Measurements from ENCODE around the gene OR12D3. TPM values are rescaled to one million over a fixed set of nuclear protein-coding genes. Genes with fewer than 3 reads are reported as not detected.
"Not testable (repeated sequence)": the region's sequence is repeated elsewhere in the genome, so short reads cannot be mapped to it uniquely, and the experiment has no call there.

Gene OR12D3
- total RNA-seq, 1 donor from 2014 or later: not detected

DNA sequence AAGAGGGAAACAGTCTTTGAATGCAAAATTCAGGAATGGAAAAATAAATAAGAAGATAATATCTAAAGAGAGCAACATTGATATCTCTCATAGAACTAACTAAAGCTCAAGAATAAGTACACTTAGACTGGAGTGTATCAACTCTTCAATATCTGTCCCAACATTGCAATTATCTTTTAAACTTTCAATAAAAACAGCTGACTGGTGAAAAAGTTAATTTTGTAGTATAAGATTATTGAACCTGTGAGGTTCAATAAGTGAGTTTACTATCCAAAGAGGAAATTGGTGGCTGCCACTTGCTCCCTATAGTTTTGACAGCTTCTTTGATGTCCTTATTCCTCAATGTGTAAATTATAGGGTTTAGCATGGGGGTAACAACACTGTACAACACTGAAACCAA, 20.1 kb downstream of the OR12D3 start:
- Mint-ChIP-seq H3K27me3 (peaks cover 10% of the 10 kb centered on the region), H3K36me3 (no peaks in the 10 kb centered on the region), H3K27ac (no peak overlapping the region), H3K9me3 (no peaks in the 10 kb centered on the region), H3K4me3 (no peak overlapping the region), H3K4me1 (ENCODE audit: unreplicated experiment) (no peaks in the 10 kb centered on the region)
- no peak for TF ChIP-seq CTCF (conservative IDR thresholded peaks at IDR 0.05)
- no peak for DNase-seq (ENCODE audit: extremely low spot score, unreplicated experiment)

DNA sequence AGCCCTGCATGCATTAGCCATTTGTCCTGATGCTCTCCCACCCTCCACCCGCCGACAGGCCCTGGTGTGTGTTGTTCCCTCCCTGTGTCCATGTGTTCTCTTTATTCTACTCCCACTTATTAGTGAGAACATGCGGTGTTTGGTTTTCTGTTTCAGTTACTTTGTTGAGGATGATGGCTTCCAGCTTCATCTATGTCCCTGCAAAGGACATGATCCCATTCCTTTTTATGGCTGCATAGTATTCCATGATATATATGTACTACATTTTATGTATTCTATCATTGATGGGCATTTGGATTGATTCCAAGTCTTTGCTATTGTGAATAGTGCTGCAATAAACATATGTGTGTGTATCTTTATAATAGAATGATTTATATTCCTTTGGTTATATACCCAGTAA, 25.7 kb downstream of the OR12D3 start:
- H3K4me3 Mint-ChIP-seq; H3K27ac Mint-ChIP-seq; DNase-seq (ENCODE audit: extremely low spot score, unreplicated experiment); H3K36me3 Mint-ChIP-seq; H3K9me3 Mint-ChIP-seq; H3K4me1 Mint-ChIP-seq (ENCODE audit: unreplicated experiment): not testable (repeated sequence)
- peaks cover 14% of the 10 kb centered on the region for H3K27me3 Mint-ChIP-seq

DNA sequence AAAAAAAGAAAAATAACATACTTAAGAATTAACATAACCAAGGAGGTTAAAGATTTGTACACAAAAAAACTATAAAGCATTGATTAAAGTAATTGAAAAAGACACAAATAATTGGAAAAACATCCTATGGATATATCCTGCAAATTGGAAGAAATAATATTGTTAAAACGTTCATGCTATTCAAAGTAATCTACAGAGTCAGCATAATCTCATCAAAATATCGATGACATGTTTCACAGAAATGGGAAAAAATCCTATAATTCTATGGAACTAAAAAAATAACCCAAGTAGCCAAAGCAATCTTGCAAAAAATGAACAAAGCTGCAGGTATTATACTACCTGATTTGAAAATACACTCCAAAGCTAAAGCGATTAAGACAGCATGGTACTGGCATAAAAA, 29.7 kb downstream of the OR12D3 start:
- H3K4me1 Mint-ChIP-seq (ENCODE audit: unreplicated experiment): no peaks in the 10 kb centered on the region
- H3K9me3 Mint-ChIP-seq: no peaks in the 10 kb centered on the region
- H3K27ac Mint-ChIP-seq: no peak overlapping the region
- TF ChIP-seq CTCF (conservative IDR thresholded peaks at IDR 0.05): no peak
- H3K27me3 Mint-ChIP-seq: peaks cover 13% of the 10 kb centered on the region
- no peak overlapping the region for H3K4me3 Mint-ChIP-seq
- no peak for DNase-seq (ENCODE audit: extremely low spot score, unreplicated experiment)
- H3K36me3 Mint-ChIP-seq: no peaks in the 10 kb centered on the region

- Mint-ChIP-seq H3K36me3 (no peaks in the 10 kb centered on the region), H3K4me1 (ENCODE audit: unreplicated experiment) (no peaks in the 10 kb centered on the region), H3K9me3 (no peaks in the 10 kb centered on the region), H3K4me3 (no peak overlapping the region), H3K27ac (no peak overlapping the region), H3K27me3 (peaks cover 18% of the 10 kb centered on the region)
- TF ChIP-seq CTCF (conservative IDR thresholded peaks at IDR 0.05): no peak
- no peak for DNase-seq (ENCODE audit: extremely low spot score, unreplicated experiment)
These were observed 38.8 kb downstream of the OR12D3 start for GRCh38 chr6:29336269-29336668.

DNA sequence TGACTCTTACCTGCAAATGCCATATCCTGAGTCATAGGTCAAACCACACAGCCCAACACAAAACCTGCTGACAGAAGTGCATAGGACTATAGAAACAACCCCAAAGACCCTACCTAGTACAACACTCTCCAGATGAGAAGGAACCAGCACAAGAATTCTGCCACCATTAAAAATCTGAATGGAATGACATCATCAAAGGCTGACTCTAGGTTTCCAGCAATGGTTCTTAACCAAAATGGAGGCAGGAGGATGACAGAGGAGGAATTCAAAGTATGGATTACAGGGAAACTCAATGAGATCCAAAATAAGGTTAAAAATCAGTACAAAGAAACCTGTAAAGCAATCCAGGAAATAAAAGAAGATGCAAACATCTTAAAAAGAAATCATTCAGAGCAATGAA, 42.4 kb downstream of the OR12D3 start:
- Mint-ChIP-seq H3K4me3 (no peak overlapping the region), H3K9me3 (no peaks in the 10 kb centered on the region), H3K27me3 (peaks cover 8% of the 10 kb centered on the region), H3K27ac (no peak overlapping the region), H3K36me3 (no peaks in the 10 kb centered on the region), H3K4me1 (ENCODE audit: unreplicated experiment) (no peaks in the 10 kb centered on the region)
- no peak for DNase-seq (ENCODE audit: extremely low spot score, unreplicated experiment)
- TF ChIP-seq CTCF (conservative IDR thresholded peaks at IDR 0.05): no peak

GRCh38 chr6:29325777-29326176, 49.3 kb downstream of the OR12D3 start:
- DNase-seq (ENCODE audit: extremely low spot score, unreplicated experiment): no peak
- no peak for TF ChIP-seq CTCF (conservative IDR thresholded peaks at IDR 0.05)
- peaks cover 2% of the 10 kb centered on the region for H3K27me3 Mint-ChIP-seq
- H3K9me3 Mint-ChIP-seq: no peaks in the 10 kb centered on the region
- H3K4me3 Mint-ChIP-seq: no peak overlapping the region
- no peak overlapping the region for H3K27ac Mint-ChIP-seq
- no peaks in the 10 kb centered on the region for H3K4me1 Mint-ChIP-seq (ENCODE audit: unreplicated experiment)
- no peaks in the 10 kb centered on the region for H3K36me3 Mint-ChIP-seq

Other genes with a start within 250 kb of the OR12D3 start
- not detected in 2 replicates for gene OR2J2, start 204.4 kb downstream of the OR12D3 start, total RNA-seq (ENCODE audit: low replicate concordance)
- not detected in 2 replicates for gene OR14J1, start 73.6 kb downstream of the OR12D3 start, total RNA-seq (ENCODE audit: low replicate concordance)
- gene OR5V1, start 6.4 kb downstream of the OR12D3 start, total RNA-seq (ENCODE audit: low replicate concordance): not detected in 2 replicates
- gene OR12D2, start 20.3 kb upstream of the OR12D3 start, total RNA-seq (ENCODE audit: low replicate concordance): not detected in 2 replicates
- gene OR12D1, start 39.6 kb upstream of the OR12D3 start, total RNA-seq (ENCODE audit: low replicate concordance): not detected in 2 replicates
- not detected in 2 replicates for gene OR10C1, start 64.0 kb upstream of the OR12D3 start, total RNA-seq (ENCODE audit: low replicate concordance)
- not detected in 2 replicates for gene OR11A1, start 81.8 kb upstream of the OR12D3 start, total RNA-seq (ENCODE audit: low replicate concordance)
- gene OR2H1, start 81.9 kb upstream of the OR12D3 start, total RNA-seq (ENCODE audit: low replicate concordance): not detected in 2 replicates
- not detected in 2 replicates for gene MAS1L, start 112.7 kb upstream of the OR12D3 start, total RNA-seq (ENCODE audit: low replicate concordance)
- gene UBD, start 184.4 kb upstream of the OR12D3 start, total RNA-seq (ENCODE audit: low replicate concordance): 12.6 and 24.6 TPM in 2 replicates
- gene OR2H2, start 209.8 kb upstream of the OR12D3 start, total RNA-seq (ENCODE audit: low replicate concordance): not detected in 2 replicates